ENCODE measurements around the gene ITPKB. TPM values are rescaled to one million over a fixed set of nuclear protein-coding genes. Genes with fewer than 3 reads are reported as not detected.
"Not testable (repeated sequence)": the region's sequence is repeated elsewhere in the genome, so short reads cannot be mapped to it uniquely, and the experiment has no call there.

Gene ITPKB
- polyA plus RNA-seq, 1 of the 3 experiments (the other 2 are of a cell fraction), result 2.4 TPM

- TF ChIP-seq, protein P1, sequence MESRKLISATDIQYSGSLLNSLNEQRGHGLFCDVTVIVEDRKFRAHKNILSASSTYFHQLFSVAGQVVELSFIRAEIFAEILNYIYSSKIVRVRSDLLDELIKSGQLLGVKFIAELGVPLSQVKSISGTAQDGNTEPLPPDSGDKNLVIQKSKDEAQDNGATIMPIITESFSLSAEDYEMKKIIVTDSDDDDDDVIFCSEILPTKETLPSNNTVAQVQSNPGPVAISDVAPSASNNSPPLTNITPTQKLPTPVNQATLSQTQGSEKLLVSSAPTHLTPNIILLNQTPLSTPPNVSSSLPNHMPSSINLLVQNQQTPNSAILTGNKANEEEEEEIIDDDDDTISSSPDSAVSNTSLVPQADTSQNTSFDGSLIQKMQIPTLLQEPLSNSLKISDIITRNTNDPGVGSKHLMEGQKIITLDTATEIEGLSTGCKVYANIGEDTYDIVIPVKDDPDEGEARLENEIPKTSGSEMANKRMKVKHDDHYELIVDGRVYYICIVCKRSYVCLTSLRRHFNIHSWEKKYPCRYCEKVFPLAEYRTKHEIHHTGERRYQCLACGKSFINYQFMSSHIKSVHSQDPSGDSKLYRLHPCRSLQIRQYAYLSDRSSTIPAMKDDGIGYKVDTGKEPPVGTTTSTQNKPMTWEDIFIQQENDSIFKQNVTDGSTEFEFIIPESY (IDR thresholded peaks at IDR 0.05; ENCODE audit: borderline replicate concordance, low read depth), result no peak
- TF ChIP-seq, protein P2, sequence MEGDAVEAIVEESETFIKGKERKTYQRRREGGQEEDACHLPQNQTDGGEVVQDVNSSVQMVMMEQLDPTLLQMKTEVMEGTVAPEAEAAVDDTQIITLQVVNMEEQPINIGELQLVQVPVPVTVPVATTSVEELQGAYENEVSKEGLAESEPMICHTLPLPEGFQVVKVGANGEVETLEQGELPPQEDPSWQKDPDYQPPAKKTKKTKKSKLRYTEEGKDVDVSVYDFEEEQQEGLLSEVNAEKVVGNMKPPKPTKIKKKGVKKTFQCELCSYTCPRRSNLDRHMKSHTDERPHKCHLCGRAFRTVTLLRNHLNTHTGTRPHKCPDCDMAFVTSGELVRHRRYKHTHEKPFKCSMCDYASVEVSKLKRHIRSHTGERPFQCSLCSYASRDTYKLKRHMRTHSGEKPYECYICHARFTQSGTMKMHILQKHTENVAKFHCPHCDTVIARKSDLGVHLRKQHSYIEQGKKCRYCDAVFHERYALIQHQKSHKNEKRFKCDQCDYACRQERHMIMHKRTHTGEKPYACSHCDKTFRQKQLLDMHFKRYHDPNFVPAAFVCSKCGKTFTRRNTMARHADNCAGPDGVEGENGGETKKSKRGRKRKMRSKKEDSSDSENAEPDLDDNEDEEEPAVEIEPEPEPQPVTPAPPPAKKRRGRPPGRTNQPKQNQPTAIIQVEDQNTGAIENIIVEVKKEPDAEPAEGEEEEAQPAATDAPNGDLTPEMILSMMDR (IDR thresholded peaks at IDR 0.05), result no peak
These were observed 117.1 kb downstream of the ITPKB start (continued) for GRCh38 chr1:226622012-226622411.

- 57% methylated on average over 7 of the region's 7 CpGs for WGBS (ENCODE audit: low lambda C conversion rate)
- no peak overlapping the region for H2AFZ ChIP-seq (ENCODE audit: low read depth)
- no peaks in the 10 kb centered on the region for H3K79me2 ChIP-seq (ENCODE audit: insufficient read depth)
- no peak overlapping the region for H3K9ac ChIP-seq
- DNase-seq, result no peak
- no peaks in the 10 kb centered on the region; the same call in 1 of the 2 replicates for H3K27me3 ChIP-seq (ENCODE audit: insufficient read depth)
- no peaks in the 10 kb centered on the region for H3K9me2 ChIP-seq
- no peaks in the 10 kb centered on the region for H3K4me1 ChIP-seq (ENCODE audit: control insufficient read depth in 1 of 2, insufficient read depth in 2 of 2, low read depth in 1 of 2, low read length in 1 of 2)
- H3K4me3 ChIP-seq (ENCODE audit: low read depth in 2 of 2, low read length in 1 of 2), result no peak overlapping the region
- H3F3A ChIP-seq (replicated peaks; ENCODE audit: insufficient read depth), result no peaks in the 10 kb centered on the region
- CTCF ChIA-PET, result interaction anchor here (2.6 kb wide), 1 partner anchor 10 kb away, joined by 10 read pairs; no protein-coding TSS in a partner anchor
- no peak overlapping the region for H3K4me2 ChIP-seq
- no peaks in the 10 kb centered on the region for H4K20me1 ChIP-seq (ENCODE audit: insufficient read depth)
- no peak overlapping the region for H3K27ac ChIP-seq (ENCODE audit: low read depth in 2 of 2, low read length in 1 of 2)
- H3K9me3 ChIP-seq, result no peaks in the 10 kb centered on the region; the same call in 1 of the 2 replicates
- TF ChIP-seq, protein P3, sequence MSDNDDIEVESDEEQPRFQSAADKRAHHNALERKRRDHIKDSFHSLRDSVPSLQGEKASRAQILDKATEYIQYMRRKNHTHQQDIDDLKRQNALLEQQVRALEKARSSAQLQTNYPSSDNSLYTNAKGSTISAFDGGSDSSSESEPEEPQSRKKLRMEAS (IDR thresholded peaks at IDR 0.05; ENCODE audit: low read depth), result no peak
- no peak for TF ChIP-seq EP300 (IDR thresholded peaks at IDR 0.05; ENCODE audit: borderline replicate concordance in 1 of 2, low read depth in 1 of 2, low read length in 1 of 2)
- no peak for TF ChIP-seq JUND (IDR thresholded peaks at IDR 0.05)
- no peak for TF ChIP-seq GATA2 (CRISPR knock-in tag; IDR thresholded peaks at IDR 0.05)
- TF ChIP-seq ELF1 (IDR thresholded peaks at IDR 0.05), result no peak
- H3K36me3 ChIP-seq (replicated peaks in 1 of 2; ENCODE audit: control insufficient read depth in 1 of 2, insufficient read depth in 2 of 2, low read length in 1 of 2), result no peaks in the 10 kb centered on the region
- POLR2A ChIA-PET, result no interaction called here
These were observed 120.1 kb downstream of the ITPKB start for GRCh38 chr1:226619031-226619430.

DNA sequence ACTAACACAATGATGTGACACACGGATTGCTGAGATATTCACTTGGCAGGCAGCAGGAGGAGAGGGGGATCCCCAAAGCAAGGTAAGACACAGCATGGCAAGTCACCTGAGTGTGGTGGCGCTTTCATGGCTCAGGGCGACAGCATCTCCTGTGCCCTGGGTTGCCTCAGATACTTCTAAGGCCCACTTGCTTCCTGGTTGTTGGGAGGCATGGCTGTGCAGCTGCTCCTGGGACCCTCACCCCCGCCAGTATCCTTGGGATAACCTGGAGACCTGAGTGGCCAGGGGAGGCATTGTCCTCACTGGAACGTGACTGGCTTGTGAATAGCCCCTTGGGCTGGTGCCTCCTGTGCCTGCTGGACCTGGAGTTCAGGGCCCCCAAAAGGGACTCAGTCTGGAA, 120.7 kb downstream of the ITPKB start:
- H3K4me2 ChIP-seq, result no peak overlapping the region
- H2AFZ ChIP-seq (ENCODE audit: low read depth), result no peak overlapping the region
- POLR2A ChIA-PET, result no interaction called here
- no peaks in the 10 kb centered on the region for H4K20me1 ChIP-seq (ENCODE audit: insufficient read depth)
- H3K79me2 ChIP-seq (ENCODE audit: insufficient read depth), result no peaks in the 10 kb centered on the region
- no peak for TF ChIP-seq EP300 (IDR thresholded peaks at IDR 0.05; ENCODE audit: borderline replicate concordance in 1 of 2, low read depth in 1 of 2, low read length in 1 of 2)
- TF ChIP-seq RXRA (IDR thresholded peaks at IDR 0.05; ENCODE audit: borderline replicate concordance, low read depth), result no peak
- TF ChIP-seq POLR2AphosphoS5 (IDR thresholded peaks at IDR 0.05; ENCODE audit: low read depth, low read length), result no peak
- TF ChIP-seq ELF1 (IDR thresholded peaks at IDR 0.05), result no peak
- H3F3A ChIP-seq (replicated peaks; ENCODE audit: insufficient read depth), result no peaks in the 10 kb centered on the region
- CTCF ChIA-PET, result interaction anchor here (2.6 kb wide), 1 partner anchor 9 kb away, joined by 10 read pairs; no protein-coding TSS in a partner anchor
- H3K36me3 ChIP-seq (replicated peaks in 1 of 2; ENCODE audit: control insufficient read depth in 1 of 2, insufficient read depth in 2 of 2, low read length in 1 of 2), result no peaks in the 10 kb centered on the region
- H3K9me3 ChIP-seq, result no peaks in the 10 kb centered on the region; the same call in 1 of the 2 replicates
- WGBS (ENCODE audit: low lambda C conversion rate), result 41% methylated on average over 5 of the region's 5 CpGs
- no peak overlapping the region for H3K27ac ChIP-seq (ENCODE audit: low read depth in 2 of 2, low read length in 1 of 2)
- no peaks in the 10 kb centered on the region for H3K4me1 ChIP-seq (ENCODE audit: control insufficient read depth in 1 of 2, insufficient read depth in 2 of 2, low read depth in 1 of 2, low read length in 1 of 2)
- no peaks in the 10 kb centered on the region for H3K9me2 ChIP-seq
- H3K27me3 ChIP-seq (ENCODE audit: insufficient read depth), result no peaks in the 10 kb centered on the region; the same call in 1 of the 2 replicates
- no peak overlapping the region for H3K9ac ChIP-seq
- no peak for DNase-seq
- no peak overlapping the region for H3K4me3 ChIP-seq (ENCODE audit: low read depth in 2 of 2, low read length in 1 of 2)

DNA sequence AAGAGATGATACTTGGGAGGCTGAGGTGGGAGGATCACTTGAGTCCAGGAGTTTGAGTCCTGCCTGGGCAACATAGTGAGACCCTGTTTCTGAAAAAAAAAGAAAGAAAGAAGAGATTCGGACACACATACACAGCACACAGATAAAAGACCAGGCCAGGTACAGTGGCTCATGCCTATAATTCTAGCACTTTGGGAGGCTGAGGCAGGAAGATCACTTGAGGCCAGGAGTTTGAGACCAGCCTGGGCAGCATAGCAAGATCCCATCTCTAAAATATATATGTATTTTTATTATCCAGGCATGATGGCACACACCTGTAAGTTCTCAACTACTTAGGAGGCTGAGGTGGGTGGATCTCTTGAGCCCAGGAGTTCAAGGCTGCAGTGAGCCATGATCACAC, 121.4 kb downstream of the ITPKB start:
- POLR2A ChIA-PET; H3K4me2 ChIP-seq; H3F3A ChIP-seq (replicated peaks; ENCODE audit: insufficient read depth); DNase-seq; H3K27me3 ChIP-seq (ENCODE audit: insufficient read depth); H3K36me3 ChIP-seq (replicated peaks in 1 of 2; ENCODE audit: control insufficient read depth in 1 of 2, insufficient read depth in 2 of 2, low read length in 1 of 2); H3K9ac ChIP-seq; H3K9me3 ChIP-seq; H3K4me3 ChIP-seq (ENCODE audit: low read depth in 2 of 2, low read length in 1 of 2); H3K79me2 ChIP-seq (ENCODE audit: insufficient read depth); H3K4me1 ChIP-seq (ENCODE audit: control insufficient read depth in 1 of 2, insufficient read depth in 2 of 2, low read depth in 1 of 2, low read length in 1 of 2); H3K9me2 ChIP-seq; H3K27ac ChIP-seq (ENCODE audit: low read depth in 2 of 2, low read length in 1 of 2); H4K20me1 ChIP-seq (ENCODE audit: insufficient read depth); H2AFZ ChIP-seq (ENCODE audit: low read depth): not testable (repeated sequence)
- 12% methylated on average over 1 of the region's 1 CpG for WGBS (ENCODE audit: low lambda C conversion rate)
- CTCF ChIA-PET, result interaction anchor here (2.6 to 2.8 kb wide), 2 partner anchors 8 to 9 kb away, joined by 10 to 14 read pairs; no protein-coding TSS in a partner anchor
